ENCODE data around the gene CNEP1R1. TPM values are rescaled to one million over a fixed set of nuclear protein-coding genes. Genes with fewer than 3 reads are reported as not detected.

Gene CNEP1R1
- polyA plus RNA-seq, 2 of the 4 experiments (the other 2 are of a cell fraction), result 20.7 to 32.0 TPM

GRCh38 chr16:50047864-50048263 lies 22.8 kb downstream of the CNEP1R1 start:
- H3K4me2 ChIP-seq, result no peak overlapping the region
- no peak for ATAC-seq

GRCh38 chr16:50050802-50051201 lies 25.8 kb downstream of the CNEP1R1 start:
- Histone ChIP-seq H3K4me2 (no peak overlapping the region), H3K4me3 (no peak overlapping the region), H3K4me1 (no peaks in the 10 kb centered on the region), H3K9me3 (0 out of 3 replicates have a peak, but pooled peaks cover 2% of the 10 kb centered on the region), H3K27ac (no peak overlapping the region)
- ATAC-seq, result no peak
- no peak for DNase-seq (ENCODE audit: low read depth in 1 of 2, low spot score in 1 of 2)
- ChIA-PET CTCF (no interaction called here), POLR2A (no interaction called here)
- WGBS (ENCODE audit: missing lambda C conversion rate), result 12% methylated on average over 2 of the region's 2 CpGs
- TF ChIP-seq BHLHE40 (IDR thresholded peaks at IDR 0.05; ENCODE audit: low read depth, low read length), result no peak
- no peak for TF ChIP-seq EHMT2 (IDR thresholded peaks at IDR 0.05; ENCODE audit: low read depth)
- TF ChIP-seq JUNB (IDR thresholded peaks at IDR 0.05), result no peak
- no peak for TF ChIP-seq TFCP2L1 (CRISPR knock-in tag; IDR thresholded peaks at IDR 0.05)
- TF ChIP-seq HDAC2 (IDR thresholded peaks at IDR 0.05), result no peak
- TF ChIP-seq ZFP36 (IDR thresholded peaks at IDR 0.05; ENCODE audit: borderline replicate concordance, partially characterized antibody), result no peak
- no peak for TF ChIP-seq HOXB5 (CRISPR knock-in tag; IDR thresholded peaks at IDR 0.05)
- TF ChIP-seq RAD21 (conservative IDR thresholded peaks at IDR 0.05 in 1 of 2, IDR thresholded peaks at IDR 0.05 in 1 of 2), result no peak
- no peak for TF ChIP-seq MAFK (IDR thresholded peaks at IDR 0.05; ENCODE audit: partially characterized antibody)
- no peak for TF ChIP-seq PHF8 (IDR thresholded peaks at IDR 0.05; ENCODE audit: borderline replicate concordance, low read depth)
- TF ChIP-seq CBX8 (IDR thresholded peaks at IDR 0.05), result no peak
- TF ChIP-seq EHF (CRISPR knock-in tag; IDR thresholded peaks at IDR 0.05), result no peak
- TF ChIP-seq HES2 (IDR thresholded peaks at IDR 0.05), result no peak
- TF ChIP-seq JUN (IDR thresholded peaks at IDR 0.05), result no peak
- no peak for TF ChIP-seq NFE2L2 (conservative IDR thresholded peaks at IDR 0.05; ENCODE audit: low read length)
- no peak for TF ChIP-seq CTCF (IDR thresholded peaks at IDR 0.05)
- TF ChIP-seq RCOR1 (IDR thresholded peaks at IDR 0.05; ENCODE audit: low read depth, low read length), result no peak
- no peak for TF ChIP-seq KDM5A (IDR thresholded peaks at IDR 0.05)
- TF ChIP-seq MAX (IDR thresholded peaks at IDR 0.05), result no peak
- no peak for TF ChIP-seq SREBF2 (IDR thresholded peaks at IDR 0.05)
- no peak for FAIRE-seq

More at GRCh38 chr16:50047864-50048263, 22.8 kb downstream of the CNEP1R1 start:
- no peak for DNase-seq (ENCODE audit: low read depth in 1 of 2, low spot score in 1 of 2)
- H3K4me1 ChIP-seq, result no peaks in the 10 kb centered on the region
- POLR2A ChIA-PET, result no interaction called here
- no peaks in the 10 kb centered on the region for H3K9me3 ChIP-seq
- H3K27ac ChIP-seq, result no peak overlapping the region
- 30% methylated on average over 2 of the region's 2 CpGs for WGBS (ENCODE audit: missing lambda C conversion rate)
- CTCF ChIA-PET, result no interaction called here
- no peak overlapping the region for H3K4me3 ChIP-seq
- TF ChIP-seq CHD4 (IDR thresholded peaks at IDR 0.05; ENCODE audit: borderline replicate concordance) (no peak), TFCP2L1 (CRISPR knock-in tag; IDR thresholded peaks at IDR 0.05) (no peak), ZFP36 (IDR thresholded peaks at IDR 0.05; ENCODE audit: borderline replicate concordance, partially characterized antibody) (no peak), GATA3 (IDR thresholded peaks at IDR 0.05; ENCODE audit: borderline replicate concordance) (no peak), ESRRA (IDR thresholded peaks at IDR 0.05; ENCODE audit: borderline replicate concordance, low read length) (no peak), FOXS1 (CRISPR knock-in tag; IDR thresholded peaks at IDR 0.05) (no peak), POLR2A (IDR thresholded peaks at IDR 0.05; ENCODE audit: low read length) (no peak), RARB (CRISPR knock-in tag; IDR thresholded peaks at IDR 0.05) (no peak), HOXB13 (CRISPR knock-in tag; IDR thresholded peaks at IDR 0.05; ENCODE audit: low read depth) (no peak), HOXB5 (CRISPR knock-in tag; IDR thresholded peaks at IDR 0.05) (no peak), ATOH8 (CRISPR knock-in tag; IDR thresholded peaks at IDR 0.05; ENCODE audit: low read depth) (no peak), HDAC2 (IDR thresholded peaks at IDR 0.05) (no peak), MYC (IDR thresholded peaks at IDR 0.05; ENCODE audit: borderline replicate concordance, low read length) (no peak), MAFK (IDR thresholded peaks at IDR 0.05; ENCODE audit: partially characterized antibody) (no peak), RNF2 (IDR thresholded peaks at IDR 0.05; ENCODE audit: borderline replicate concordance, low read depth) (no peak), EP300 (IDR thresholded peaks at IDR 0.05) (no peak), PBX3 (IDR thresholded peaks at IDR 0.05) (no peak), MAZ (IDR thresholded peaks at IDR 0.05; ENCODE audit: borderline replicate concordance, low read depth, low read length) (no peak)
- FAIRE-seq, result no peak
